ENCODE measurements around the gene MAGED1. TPM values are rescaled to one million over a fixed set of nuclear protein-coding genes. Genes with fewer than 3 reads are reported as not detected.
"Not testable (repeated sequence)": the region's sequence is repeated elsewhere in the genome, so short reads cannot be mapped to it uniquely, and the experiment has no call there.

The MAGED1 gene
- total RNA-seq, 1 experiment from 2014 or later: 151 TPM

DNA sequence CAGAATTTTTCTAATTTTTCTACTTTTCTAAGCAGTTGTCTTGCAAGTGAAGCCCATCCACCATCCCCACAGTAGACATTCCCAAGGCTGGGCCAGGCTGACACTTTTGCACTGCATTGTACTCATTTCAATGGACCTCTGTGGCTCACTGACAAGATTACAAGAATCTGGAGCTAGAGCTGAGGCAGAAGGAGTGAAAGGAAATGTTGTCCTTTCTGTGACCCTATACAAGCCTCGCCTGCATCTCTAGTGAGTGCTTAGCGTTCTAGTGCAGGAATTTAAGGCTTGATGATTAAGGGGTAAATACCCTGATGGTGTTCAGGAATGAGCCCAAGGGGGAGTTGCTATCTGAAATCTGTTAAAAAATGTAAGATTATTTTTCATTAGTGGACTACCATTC, 6.3 kb downstream of the MAGED1 start:
- BruUV-seq (replicated peaks): no TSS peak
- DNase-seq (ENCODE audit: low read depth, low spot score) (no peak), ATAC-seq (no peak)
- H3K4me1 ChIP-seq (ENCODE audit: control insufficient read depth, insufficient read depth, low read length): peaks cover 4% of the 10 kb centered on the region
- in situ Hi-C loops (cut with HindIII; ENCODE audit: low pct_unique_long_range_greater_than_20kb, low sequenced_read_pairs): no loop called here
- POLR2A ChIA-PET: no interaction called here
- intact Hi-C loops (cut with micrococcal nuclease; ENCODE audit: unreplicated experiment): no loop called here
- CTCF ChIA-PET: no interaction called here
- H3K36me3 ChIP-seq (ENCODE audit: control insufficient read depth, insufficient read depth, low read length): peaks cover 4% of the 10 kb centered on the region
- no peaks in the 10 kb centered on the region for H3K27me3 ChIP-seq (ENCODE audit: control insufficient read depth, insufficient read depth, low read length)
- H3K4me3 ChIP-seq (ENCODE audit: low read depth in 2 of 2, low read length in 2 of 2): no peak overlapping the region
- H3K27ac ChIP-seq (ENCODE audit: low read length): no peak overlapping the region
- TF ChIP-seq TCF7L2 (IDR thresholded peaks at IDR 0.05; ENCODE audit: low read depth, low read length) (no peak), POLR2AphosphoS5 (IDR thresholded peaks at IDR 0.05; ENCODE audit: low read depth, low read length) (no peak), SIN3A (IDR thresholded peaks at IDR 0.05; ENCODE audit: borderline replicate concordance, insufficient read depth, low read depth, low read length) (no peak)
- TF ChIP-seq, protein P1, sequence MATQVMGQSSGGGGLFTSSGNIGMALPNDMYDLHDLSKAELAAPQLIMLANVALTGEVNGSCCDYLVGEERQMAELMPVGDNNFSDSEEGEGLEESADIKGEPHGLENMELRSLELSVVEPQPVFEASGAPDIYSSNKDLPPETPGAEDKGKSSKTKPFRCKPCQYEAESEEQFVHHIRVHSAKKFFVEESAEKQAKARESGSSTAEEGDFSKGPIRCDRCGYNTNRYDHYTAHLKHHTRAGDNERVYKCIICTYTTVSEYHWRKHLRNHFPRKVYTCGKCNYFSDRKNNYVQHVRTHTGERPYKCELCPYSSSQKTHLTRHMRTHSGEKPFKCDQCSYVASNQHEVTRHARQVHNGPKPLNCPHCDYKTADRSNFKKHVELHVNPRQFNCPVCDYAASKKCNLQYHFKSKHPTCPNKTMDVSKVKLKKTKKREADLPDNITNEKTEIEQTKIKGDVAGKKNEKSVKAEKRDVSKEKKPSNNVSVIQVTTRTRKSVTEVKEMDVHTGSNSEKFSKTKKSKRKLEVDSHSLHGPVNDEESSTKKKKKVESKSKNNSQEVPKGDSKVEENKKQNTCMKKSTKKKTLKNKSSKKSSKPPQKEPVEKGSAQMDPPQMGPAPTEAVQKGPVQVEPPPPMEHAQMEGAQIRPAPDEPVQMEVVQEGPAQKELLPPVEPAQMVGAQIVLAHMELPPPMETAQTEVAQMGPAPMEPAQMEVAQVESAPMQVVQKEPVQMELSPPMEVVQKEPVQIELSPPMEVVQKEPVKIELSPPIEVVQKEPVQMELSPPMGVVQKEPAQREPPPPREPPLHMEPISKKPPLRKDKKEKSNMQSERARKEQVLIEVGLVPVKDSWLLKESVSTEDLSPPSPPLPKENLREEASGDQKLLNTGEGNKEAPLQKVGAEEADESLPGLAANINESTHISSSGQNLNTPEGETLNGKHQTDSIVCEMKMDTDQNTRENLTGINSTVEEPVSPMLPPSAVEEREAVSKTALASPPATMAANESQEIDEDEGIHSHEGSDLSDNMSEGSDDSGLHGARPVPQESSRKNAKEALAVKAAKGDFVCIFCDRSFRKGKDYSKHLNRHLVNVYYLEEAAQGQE (IDR thresholded peaks at IDR 0.05; ENCODE audit: insufficient read depth in 1 of 2, low read depth in 2 of 2, low read length in 1 of 2): no peak
- TF ChIP-seq, protein P2, sequence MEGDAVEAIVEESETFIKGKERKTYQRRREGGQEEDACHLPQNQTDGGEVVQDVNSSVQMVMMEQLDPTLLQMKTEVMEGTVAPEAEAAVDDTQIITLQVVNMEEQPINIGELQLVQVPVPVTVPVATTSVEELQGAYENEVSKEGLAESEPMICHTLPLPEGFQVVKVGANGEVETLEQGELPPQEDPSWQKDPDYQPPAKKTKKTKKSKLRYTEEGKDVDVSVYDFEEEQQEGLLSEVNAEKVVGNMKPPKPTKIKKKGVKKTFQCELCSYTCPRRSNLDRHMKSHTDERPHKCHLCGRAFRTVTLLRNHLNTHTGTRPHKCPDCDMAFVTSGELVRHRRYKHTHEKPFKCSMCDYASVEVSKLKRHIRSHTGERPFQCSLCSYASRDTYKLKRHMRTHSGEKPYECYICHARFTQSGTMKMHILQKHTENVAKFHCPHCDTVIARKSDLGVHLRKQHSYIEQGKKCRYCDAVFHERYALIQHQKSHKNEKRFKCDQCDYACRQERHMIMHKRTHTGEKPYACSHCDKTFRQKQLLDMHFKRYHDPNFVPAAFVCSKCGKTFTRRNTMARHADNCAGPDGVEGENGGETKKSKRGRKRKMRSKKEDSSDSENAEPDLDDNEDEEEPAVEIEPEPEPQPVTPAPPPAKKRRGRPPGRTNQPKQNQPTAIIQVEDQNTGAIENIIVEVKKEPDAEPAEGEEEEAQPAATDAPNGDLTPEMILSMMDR (IDR thresholded peaks at IDR 0.05): no peak
- no peaks in the 10 kb centered on the region for H3K9me3 ChIP-seq (ENCODE audit: control insufficient read depth, insufficient read depth, low read depth, low read length)

DNA sequence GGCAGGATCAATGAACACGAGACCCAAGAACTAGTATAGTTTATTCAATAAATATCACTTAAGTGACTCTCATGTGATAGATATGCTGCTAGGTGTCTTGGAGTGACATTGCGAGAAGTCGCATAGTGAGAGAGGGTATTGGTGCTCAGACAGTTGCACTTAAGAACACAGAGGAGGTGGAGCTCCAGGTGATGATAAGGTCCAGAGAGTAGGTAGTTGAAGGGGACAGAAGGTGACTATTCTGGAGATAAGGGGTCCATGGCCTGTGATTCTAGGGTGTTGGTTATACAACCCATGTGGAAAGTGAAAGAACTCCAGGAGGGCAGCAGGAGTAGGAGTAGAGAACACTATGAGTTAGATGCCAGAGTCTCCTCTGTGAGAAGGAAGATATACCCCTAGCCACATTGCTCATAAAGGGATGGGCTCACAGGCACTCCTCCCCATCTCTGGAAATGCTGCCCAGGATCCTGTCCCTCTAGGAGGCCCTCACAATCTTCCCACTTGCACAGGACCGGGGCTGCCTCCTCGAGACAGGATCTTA, 9.2 kb downstream of the MAGED1 start:
- intact Hi-C loops (cut with micrococcal nuclease; ENCODE audit: unreplicated experiment): no loop called here
- POLR2A ChIA-PET: no interaction called here
- CTCF ChIA-PET: no interaction called here
- Histone ChIP-seq H3K36me3 (ENCODE audit: control insufficient read depth, insufficient read depth, low read length) (peaks cover 4% of the 10 kb centered on the region), H3K27me3 (ENCODE audit: control insufficient read depth, insufficient read depth, low read length) (no peaks in the 10 kb centered on the region), H3K4me3 (ENCODE audit: low read depth in 2 of 2, low read length in 2 of 2) (no peak overlapping the region), H3K4me1 (ENCODE audit: control insufficient read depth, insufficient read depth, low read length) (no peaks in the 10 kb centered on the region), H3K9me3 (ENCODE audit: control insufficient read depth, insufficient read depth, low read depth, low read length) (no peaks in the 10 kb centered on the region), H3K27ac (ENCODE audit: low read length) (no peak overlapping the region)
- in situ Hi-C loops (cut with HindIII; ENCODE audit: low pct_unique_long_range_greater_than_20kb, low sequenced_read_pairs): no loop called here
- no peak for ATAC-seq
- BruUV-seq (replicated peaks): no TSS peak
- TF ChIP-seq TCF7L2 (IDR thresholded peaks at IDR 0.05; ENCODE audit: low read depth, low read length): no peak
- no peak for TF ChIP-seq POLR2AphosphoS5 (IDR thresholded peaks at IDR 0.05; ENCODE audit: low read depth, low read length)
- TF ChIP-seq, protein P1 (IDR thresholded peaks at IDR 0.05; ENCODE audit: insufficient read depth in 1 of 2, low read depth in 2 of 2, low read length in 1 of 2): no peak
- TF ChIP-seq SIN3A (IDR thresholded peaks at IDR 0.05; ENCODE audit: borderline replicate concordance, insufficient read depth, low read depth, low read length): no peak
- TF ChIP-seq, protein P2 (IDR thresholded peaks at IDR 0.05): no peak
- DNase-seq (ENCODE audit: low read depth, low spot score): no peak

DNA sequence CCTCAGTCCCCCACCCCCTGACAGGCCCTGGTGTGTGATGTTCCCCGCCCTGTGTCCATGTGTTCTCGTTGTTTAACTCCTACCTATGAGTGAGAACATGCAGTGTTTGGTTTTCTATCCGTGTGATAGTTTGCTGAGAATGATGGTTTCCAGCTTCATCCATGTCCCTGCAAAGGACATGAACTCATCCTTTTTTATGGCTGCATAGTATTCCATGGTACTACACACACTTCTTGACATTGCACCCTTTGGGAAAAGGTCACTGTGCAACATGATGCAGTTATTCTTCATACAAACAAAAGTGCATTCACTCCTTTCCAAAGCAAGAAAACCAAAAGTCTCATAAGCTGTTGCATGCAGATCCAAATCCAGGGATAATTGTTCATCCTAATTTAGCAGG, 11.7 kb downstream of the MAGED1 start:
- H3K27ac ChIP-seq (ENCODE audit: low read length); H3K4me3 ChIP-seq (ENCODE audit: low read depth in 2 of 2, low read length in 2 of 2); ATAC-seq; intact Hi-C loops (cut with micrococcal nuclease; ENCODE audit: unreplicated experiment); H3K27me3 ChIP-seq (ENCODE audit: control insufficient read depth, insufficient read depth, low read length); BruUV-seq (replicated peaks); CTCF ChIA-PET; H3K9me3 ChIP-seq (ENCODE audit: control insufficient read depth, insufficient read depth, low read depth, low read length); H3K4me1 ChIP-seq (ENCODE audit: control insufficient read depth, insufficient read depth, low read length); H3K36me3 ChIP-seq (ENCODE audit: control insufficient read depth, insufficient read depth, low read length); in situ Hi-C loops (cut with HindIII; ENCODE audit: low pct_unique_long_range_greater_than_20kb, low sequenced_read_pairs); DNase-seq (ENCODE audit: low read depth, low spot score); POLR2A ChIA-PET: not testable (repeated sequence)

Data from Panc1 (cell line).